ENCODE data around the gene USP9Y. TPM values are rescaled to one million over a fixed set of nuclear protein-coding genes. Genes with fewer than 3 reads are reported as not detected.

USP9Y gene
- total and polyA plus RNA-seq, 2 donors (not counting 1 experiment from before 2014, with no cell fraction given): 42.1 TPM; not detected in 1

GRCh38 chrY:12826791-12827190 is 125.8 kb downstream of the USP9Y start:
- Mint-ChIP-seq H3K4me1 (no peaks in the 10 kb centered on the region), H3K27ac (no peak overlapping the region), H3K9me3 (ENCODE audit: insufficient read depth) (no peaks in the 10 kb centered on the region), H3K4me3 (no peak overlapping the region), H3K27me3 (no peaks in the 10 kb centered on the region)
- no peak for DNase-seq
- no CpG with 5 or more reads among the region's 1 CpG for WGBS (ENCODE audit: insufficient coverage)
- Histone ChIP-seq H2AFZ (ENCODE audit: insufficient read depth, low read depth, low read length, poor library complexity, severe bottlenecking) (no peak overlapping the region), H3K27me3 (replicated peaks in 1 of 4; ENCODE audit: control extremely low read depth in 1 of 4, control insufficient read depth in 3 of 4, insufficient read depth in 4 of 4, low read length in 3 of 4) (no peaks in the 10 kb centered on the region), H3K79me2 (ENCODE audit: control insufficient read depth, insufficient read depth, low read length) (no peaks in the 10 kb centered on the region), H4K20me1 (ENCODE audit: control insufficient read depth, insufficient read depth, low read length, poor library complexity, severe bottlenecking) (no peaks in the 10 kb centered on the region), H3K4me2 (replicated peaks; ENCODE audit: low read depth, low read length, poor library complexity, severe bottlenecking) (no peak overlapping the region), H3K4me1 (ENCODE audit: control insufficient read depth in 2 of 2, insufficient read depth in 2 of 2, low read length in 2 of 2) (no peaks in the 10 kb centered on the region), H3K9ac (ENCODE audit: low read length) (no peak overlapping the region), H3K36me3 (replicated peaks in 1 of 2; ENCODE audit: control extremely low read depth in 1 of 2, control insufficient read depth in 1 of 2, extremely low read depth in 1 of 2, insufficient read depth in 2 of 2, low read length in 1 of 2) (peaks cover 0 to 2% of the 10 kb centered on the region in 2 experiments), H3K4me3 (ENCODE audit: control extremely low read depth in 1 of 5, extremely low read depth in 1 of 5, insufficient read depth in 1 of 5, low read depth in 2 of 5, low read length in 4 of 5) (no peak overlapping the region), H3K27ac (ENCODE audit: low read length in 2 of 2) (no peak overlapping the region), H3K9me3 (ENCODE audit: control extremely low read depth in 1 of 3, control insufficient read depth in 2 of 3, insufficient read depth in 1 of 3, low read length in 2 of 3) (no peaks in the 10 kb centered on the region)
- no peak for ATAC-seq (ENCODE audit: low read depth)
- TF ChIP-seq CTCF (IDR thresholded peaks at IDR 0.05): no peak
- TF ChIP-seq EZH2 (IDR thresholded peaks at IDR 0.05; ENCODE audit: borderline replicate concordance, insufficient read depth, low read depth, low read length, poor library complexity, severe bottlenecking): no peak
- ChIA-PET POLR2A (no interaction called here), CTCF (no interaction called here)
- intact Hi-C loops (cut with micrococcal nuclease): no loop called here

DNA sequence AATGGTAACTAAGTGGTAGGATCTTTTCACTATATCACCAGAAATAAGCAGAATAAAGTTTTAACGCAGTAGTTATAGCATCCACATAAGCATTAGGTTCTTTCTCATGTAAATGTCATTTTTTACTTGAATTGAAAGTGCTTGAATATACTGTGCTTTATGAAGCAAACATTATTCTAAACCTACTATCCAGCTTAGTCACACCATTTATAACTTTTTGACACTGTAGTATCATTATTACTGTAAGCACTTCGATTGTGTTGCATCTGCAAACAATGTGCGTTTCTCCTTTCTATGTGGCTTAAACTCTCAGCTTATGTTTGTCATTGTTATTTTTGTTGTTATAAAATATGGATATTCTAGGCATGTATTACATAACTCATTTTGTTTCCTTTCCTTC is 132.3 kb downstream of the USP9Y start:
- H3K4me1 Mint-ChIP-seq: no peaks in the 10 kb centered on the region
- intact Hi-C loops (cut with micrococcal nuclease): no loop called here
- Histone ChIP-seq H3K4me2 (replicated peaks; ENCODE audit: low read depth, low read length, poor library complexity, severe bottlenecking) (no peak overlapping the region), H3K9me3 (ENCODE audit: control extremely low read depth in 1 of 3, control insufficient read depth in 2 of 3, insufficient read depth in 1 of 3, low read length in 2 of 3) (no peaks in the 10 kb centered on the region), H2AFZ (ENCODE audit: insufficient read depth, low read depth, low read length, poor library complexity, severe bottlenecking) (no peak overlapping the region), H3K9ac (ENCODE audit: low read length) (no peak overlapping the region), H3K4me1 (ENCODE audit: control insufficient read depth in 2 of 2, insufficient read depth in 2 of 2, low read length in 2 of 2) (no peaks in the 10 kb centered on the region), H3K79me2 (ENCODE audit: control insufficient read depth, insufficient read depth, low read length) (no peaks in the 10 kb centered on the region), H3K27ac (ENCODE audit: low read length in 2 of 2) (no peak overlapping the region), H4K20me1 (ENCODE audit: control insufficient read depth, insufficient read depth, low read length, poor library complexity, severe bottlenecking) (no peaks in the 10 kb centered on the region), H3K27me3 (replicated peaks in 1 of 4; ENCODE audit: control extremely low read depth in 1 of 4, control insufficient read depth in 3 of 4, insufficient read depth in 4 of 4, low read length in 3 of 4) (no peaks in the 10 kb centered on the region), H3K4me3 (ENCODE audit: control extremely low read depth in 1 of 5, extremely low read depth in 1 of 5, insufficient read depth in 1 of 5, low read depth in 2 of 5, low read length in 4 of 5) (no peak overlapping the region), H3K36me3 (replicated peaks in 1 of 2; ENCODE audit: control extremely low read depth in 1 of 2, control insufficient read depth in 1 of 2, extremely low read depth in 1 of 2, insufficient read depth in 2 of 2, low read length in 1 of 2) (peaks cover 0 to 5% of the 10 kb centered on the region in 2 experiments)
- H3K9me3 Mint-ChIP-seq (ENCODE audit: insufficient read depth): no peaks in the 10 kb centered on the region
- CTCF ChIA-PET: interaction anchor here (0.6 kb wide), 1 partner anchor 500 kb away, joined by 4 read pairs; no protein-coding TSS in a partner anchor
- POLR2A ChIA-PET: no interaction called here
- ATAC-seq (ENCODE audit: low read depth) (no peak), DNase-seq (no peak)
- H3K27ac Mint-ChIP-seq: no peak overlapping the region
- no peak for TF ChIP-seq EZH2 (IDR thresholded peaks at IDR 0.05; ENCODE audit: borderline replicate concordance, insufficient read depth, low read depth, low read length, poor library complexity, severe bottlenecking)
- TF ChIP-seq CTCF (IDR thresholded peaks at IDR 0.05): no peak
- H3K27me3 Mint-ChIP-seq: no peaks in the 10 kb centered on the region
- no CpG with 5 or more reads among the region's 3 CpGs for WGBS (ENCODE audit: insufficient coverage)
- no peak overlapping the region for H3K4me3 Mint-ChIP-seq
